NCI-H146 treated with DMSO at 0.1 percent for 48 hours (cell line): ENCODE measurements around the gene CTNND2.

Experiments used
- DNase-seq: peaks from one replicate; lab custom pipeline; 2025; ENCODE audit not compliant: unreplicated experiment; lab: John Stamatoyannopoulos, UW

CTNND2 gene

DNA sequence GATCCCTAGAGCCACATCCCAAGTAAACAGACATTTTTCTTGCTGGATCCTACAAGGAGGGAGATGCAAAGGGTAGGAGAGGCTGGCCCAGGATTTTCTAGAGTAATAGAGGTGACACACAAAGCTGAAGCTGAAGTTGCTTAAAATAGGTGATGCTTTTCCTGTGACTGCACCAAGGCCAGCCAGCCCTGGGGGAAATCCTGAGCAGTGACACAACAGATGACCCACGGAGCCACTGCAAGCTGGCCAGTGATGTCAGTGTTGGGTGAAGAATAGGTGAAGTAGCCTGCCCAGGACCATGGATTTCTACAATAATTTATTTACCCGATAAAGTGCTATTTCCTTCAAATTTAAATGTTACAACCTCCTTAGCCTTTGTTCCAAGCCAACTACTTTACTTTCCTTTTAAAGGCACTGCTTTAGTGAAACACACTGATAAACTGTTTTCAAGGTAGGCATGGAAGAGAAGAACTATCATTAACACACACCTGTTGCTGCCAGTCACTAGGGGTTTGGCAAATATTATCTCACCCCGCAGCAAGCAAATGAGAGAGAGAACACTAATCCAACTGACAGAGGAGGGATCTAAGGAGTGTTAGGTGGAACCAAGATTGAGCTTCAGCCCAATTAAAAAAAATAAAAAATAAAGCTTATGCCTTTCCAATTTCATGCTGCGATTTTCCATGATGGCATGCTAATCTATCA is 123.5 kb downstream of the CTNND2 start:
- no peak for DNase-seq

DNA sequence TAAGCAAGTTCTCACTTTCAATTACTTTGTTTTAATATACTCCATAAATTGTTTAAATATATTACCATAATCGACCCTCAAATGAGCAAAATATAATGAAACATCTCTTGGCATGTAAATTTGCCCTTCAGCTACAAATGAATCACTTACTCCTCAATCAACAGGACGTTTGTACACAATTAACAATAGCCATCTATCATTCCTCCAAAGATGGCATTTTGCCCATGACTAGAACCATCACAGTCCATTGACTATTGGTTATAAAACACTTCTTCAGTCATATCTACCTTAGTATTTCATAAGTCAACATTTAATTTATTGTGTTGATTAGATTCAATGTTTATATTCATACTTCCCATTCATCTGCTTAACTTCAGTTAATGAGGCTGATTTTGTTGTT is 127.2 kb downstream of the CTNND2 start:
- DNase-seq, result no peak

DNA sequence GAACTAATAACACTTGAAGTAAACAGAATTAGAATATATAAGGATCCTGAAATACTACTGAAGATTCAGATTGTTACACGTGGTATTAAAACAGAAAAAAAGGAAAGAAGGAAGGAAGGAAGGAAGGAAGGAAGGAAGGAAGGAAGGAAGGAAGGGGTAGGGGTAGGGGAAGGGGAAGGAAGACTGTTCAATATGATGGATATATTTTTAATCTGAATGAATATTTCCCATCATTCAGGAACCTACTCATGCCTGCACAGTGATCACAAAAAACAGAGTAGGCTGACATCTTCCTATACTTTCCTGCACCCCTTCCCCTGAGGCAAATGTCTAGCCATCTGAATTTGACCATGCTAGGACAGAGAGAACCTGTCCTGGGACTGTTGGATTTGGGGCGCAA is 133.9 kb downstream of the CTNND2 start:
- no peak for DNase-seq

DNA sequence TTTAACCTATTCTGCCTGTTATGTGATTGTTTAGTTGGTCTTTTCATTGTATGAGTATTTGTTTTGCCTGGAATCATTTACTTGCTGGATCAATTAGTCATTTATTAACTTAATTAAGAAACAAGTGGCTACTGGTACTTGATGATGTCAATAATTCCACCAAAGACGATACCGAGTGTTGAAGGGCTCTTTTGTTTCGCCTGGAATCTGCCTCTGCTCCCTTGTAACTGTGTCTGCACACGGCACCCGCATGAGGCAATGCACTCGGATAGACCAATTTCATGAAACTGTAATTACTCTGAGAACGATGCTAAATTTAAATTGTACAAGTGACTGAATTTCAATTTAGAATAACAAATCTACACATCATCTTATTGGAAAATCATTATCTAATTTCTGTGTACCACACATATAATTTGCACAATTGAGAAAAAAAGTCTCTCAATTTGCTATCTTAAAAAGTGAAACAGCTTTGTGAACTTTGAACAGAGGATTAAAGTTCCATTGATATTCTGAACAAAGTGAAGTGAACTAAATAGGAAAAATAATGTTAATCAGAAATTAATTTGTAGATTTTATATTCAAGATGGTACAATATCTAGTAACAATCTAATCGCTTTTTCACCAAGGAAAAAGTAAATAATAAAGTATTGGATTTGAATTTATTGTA is 143.2 kb downstream of the CTNND2 start:
- no peak for DNase-seq

DNA sequence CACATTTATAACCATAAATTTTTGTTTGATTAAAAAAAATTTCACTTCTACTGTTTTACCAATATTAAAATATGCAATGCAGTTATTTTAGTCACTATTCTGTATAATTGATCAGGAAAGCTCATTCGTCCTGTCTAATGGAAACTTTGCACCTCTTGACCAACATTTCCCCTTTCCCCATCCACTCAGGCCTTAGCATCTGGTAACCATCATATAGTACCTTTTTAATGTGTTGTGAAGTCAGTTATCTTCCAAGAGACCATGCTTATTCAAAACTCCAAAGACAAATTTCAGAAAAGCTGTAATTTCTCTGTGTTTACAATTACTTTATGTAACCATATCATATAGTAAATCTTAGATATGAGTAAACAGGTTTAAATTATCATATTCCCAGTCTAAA is 145.9 kb downstream of the CTNND2 start:
- no peak for DNase-seq

- no peak for DNase-seq
These were observed 146.6 kb downstream of the CTNND2 start for GRCh38 chr5:11757661-11758060.

GRCh38 chr5:11737010-11737409 is 167.2 kb downstream of the CTNND2 start:
- no peak for DNase-seq

GRCh38 chr5:11734369-11734768 is 169.9 kb downstream of the CTNND2 start:
- DNase-seq, result no peak

GRCh38 chr5:11733840-11734192 is 170.4 kb downstream of the CTNND2 start:
- DNase-seq, result no peak

DNA sequence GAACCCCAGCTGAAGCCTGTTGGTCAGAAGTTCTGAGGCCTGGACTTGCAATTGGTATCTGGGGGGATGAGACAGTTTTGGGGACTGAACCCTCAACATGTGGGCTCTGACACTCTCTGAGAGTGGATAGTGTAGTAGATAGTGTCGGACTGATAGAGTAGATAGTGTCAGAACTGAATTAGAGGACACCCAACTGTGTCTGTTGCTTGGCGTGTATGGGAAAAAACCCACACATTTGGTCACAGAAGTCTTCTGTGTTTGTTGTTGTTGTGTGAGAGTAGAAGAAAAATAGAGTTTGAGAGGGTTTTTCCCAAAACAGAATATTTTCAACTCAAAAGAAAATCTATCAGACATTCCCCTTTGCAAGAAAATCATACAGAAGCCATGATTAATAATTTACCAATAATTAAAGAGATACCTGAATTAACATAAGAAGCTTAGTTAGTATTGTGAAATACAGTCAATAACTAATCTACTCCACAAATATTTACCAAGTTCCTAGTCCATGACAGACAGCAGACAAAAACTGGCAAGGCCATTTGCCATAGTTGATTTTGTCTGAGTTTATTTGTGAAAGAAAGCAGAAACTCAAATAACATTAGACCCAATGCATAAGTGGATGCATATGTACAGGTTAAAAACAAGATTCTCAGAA is 170.9 kb downstream of the CTNND2 start:
- DNase-seq, result no peak

DNA sequence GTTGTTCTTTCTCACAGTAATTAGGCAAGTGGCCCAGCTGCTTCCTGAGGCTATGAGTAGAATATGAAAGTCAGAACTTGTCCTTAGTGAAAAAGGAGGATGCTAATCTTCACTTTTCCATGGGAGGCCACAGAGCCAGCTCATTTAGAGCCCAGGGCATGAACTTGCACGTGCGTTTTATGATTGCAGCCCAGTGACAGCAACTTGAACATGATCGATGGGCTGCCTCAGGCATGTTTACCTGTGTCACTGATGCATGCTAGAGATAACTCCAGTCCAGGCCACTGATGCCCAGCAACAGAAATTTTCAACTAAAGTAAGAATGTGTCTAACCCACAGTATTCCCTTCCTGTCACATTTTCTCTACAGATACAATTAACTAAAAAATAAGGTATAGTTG is 179.3 kb downstream of the CTNND2 start:
- DNase-seq, result no peak

DNA sequence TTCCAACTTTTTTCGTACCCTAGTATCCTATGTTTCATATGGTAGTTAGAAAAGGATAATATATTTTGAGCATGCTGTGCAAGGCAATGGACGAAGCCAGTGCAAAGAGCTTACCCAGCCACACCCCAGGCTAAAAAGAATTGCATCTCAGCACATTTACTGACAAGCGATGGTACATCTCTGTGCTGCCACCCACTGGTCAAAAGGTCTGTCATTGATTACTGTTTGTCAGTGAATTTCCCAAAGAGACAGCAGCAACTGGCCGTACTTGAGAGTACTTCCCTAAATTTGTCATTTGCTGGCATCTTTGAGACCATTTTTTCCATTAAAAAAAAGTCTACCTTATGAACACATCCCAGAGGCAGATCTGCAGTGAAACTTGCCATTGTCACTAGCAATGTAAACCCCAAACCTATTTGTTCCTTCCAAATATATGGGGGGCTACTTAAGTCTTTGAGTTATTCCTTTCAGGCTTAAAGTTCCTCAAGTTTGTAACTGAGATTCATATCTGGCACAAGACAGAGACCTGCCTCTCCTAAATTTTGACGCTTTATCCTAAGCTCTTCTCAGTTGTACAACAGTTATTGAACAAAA is 184.3 kb downstream of the CTNND2 start:
- DNase-seq, result no peak

DNA sequence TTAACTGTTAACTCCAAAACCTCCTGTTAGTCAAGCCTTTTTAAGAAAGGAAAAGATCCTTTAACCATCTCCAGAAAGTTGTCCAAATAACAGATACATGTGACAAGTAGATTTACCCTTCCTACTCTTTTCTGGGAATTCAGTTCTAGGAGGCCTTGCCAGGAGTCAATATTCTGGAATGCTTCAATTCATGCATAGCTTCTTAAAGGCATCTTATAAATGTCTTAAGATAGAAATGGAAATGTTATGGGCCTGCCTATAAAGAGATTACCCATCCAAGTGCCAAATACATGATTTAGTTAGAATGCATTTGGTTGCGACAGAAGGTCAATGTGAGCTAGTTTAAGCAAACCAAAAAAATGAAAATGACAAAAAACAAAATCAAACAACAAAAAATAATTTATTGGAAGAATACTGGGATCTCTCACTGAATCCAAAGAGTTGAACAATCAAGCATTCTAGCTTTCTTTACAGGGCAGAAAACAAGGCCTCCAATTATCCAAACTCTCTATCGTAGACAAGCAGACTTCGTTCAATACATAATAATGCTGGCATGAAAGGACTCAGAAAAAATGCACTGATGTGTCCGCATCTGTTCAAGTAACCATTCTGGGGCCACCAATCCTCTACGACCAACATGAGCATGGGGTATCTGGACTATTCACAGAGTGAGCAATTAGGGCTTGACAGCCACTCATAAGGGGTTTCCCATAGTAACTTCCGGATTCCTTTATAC is 188.6 kb downstream of the CTNND2 start:
- DNase-seq, result no peak

DNA sequence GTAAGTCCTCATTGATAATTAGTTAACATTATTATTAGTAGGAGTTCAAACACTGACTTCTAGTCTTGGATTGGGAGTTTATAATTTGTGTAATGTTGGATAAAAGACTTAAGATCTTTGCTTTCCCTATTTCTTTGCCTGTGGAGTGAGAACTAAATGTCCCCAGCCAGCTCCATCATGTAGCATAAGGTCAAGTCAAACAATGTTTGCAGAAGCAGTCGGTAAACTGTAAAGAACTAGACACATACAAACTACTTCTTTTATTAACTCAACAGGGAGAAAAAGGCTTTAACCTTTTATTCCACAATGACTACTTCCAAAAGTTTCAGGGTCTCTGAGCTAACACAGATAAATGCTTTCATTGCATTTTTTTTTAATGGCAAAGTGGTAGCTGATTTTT is 192.3 kb downstream of the CTNND2 start:
- no peak for DNase-seq

DNA sequence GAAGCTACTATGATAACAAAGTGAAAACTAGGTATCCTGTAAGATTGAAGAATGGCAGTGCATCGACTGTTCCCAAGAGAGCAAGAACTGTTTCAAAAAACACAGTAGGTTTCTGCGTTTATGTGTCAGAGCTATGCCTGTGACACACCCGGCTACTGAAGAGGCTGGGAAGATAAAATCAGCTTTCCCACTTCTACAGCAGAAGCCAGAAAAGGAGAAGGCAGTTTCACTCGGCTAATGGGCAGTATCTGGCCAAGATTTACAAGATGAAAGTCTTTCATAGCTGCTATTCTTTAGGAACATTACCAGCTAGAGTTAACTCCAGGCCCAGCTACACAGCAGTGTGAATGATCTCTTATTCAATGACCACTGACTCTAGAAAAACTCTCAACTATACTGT is 195.2 kb downstream of the CTNND2 start:
- DNase-seq, result no peak

DNA sequence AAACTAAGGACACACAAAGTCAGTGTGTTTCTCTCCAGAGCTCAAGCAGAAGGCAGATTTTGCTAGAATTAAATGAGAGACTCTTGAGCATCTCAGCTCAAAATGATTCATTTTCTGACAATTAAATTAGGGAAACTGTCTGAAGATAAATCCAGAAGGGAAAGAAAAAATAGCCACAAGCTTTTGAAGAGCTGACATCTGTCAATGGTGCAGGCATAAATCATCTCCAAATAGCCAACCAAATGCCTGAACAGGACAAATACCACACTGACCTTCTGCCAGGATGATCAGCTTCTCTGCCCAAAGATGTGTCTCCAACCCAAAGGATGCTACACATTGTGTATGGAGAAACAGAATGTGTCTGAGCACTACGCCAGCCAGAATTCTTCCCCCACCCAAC is 199.3 kb downstream of the CTNND2 start:
- DNase-seq, result no peak

DNA sequence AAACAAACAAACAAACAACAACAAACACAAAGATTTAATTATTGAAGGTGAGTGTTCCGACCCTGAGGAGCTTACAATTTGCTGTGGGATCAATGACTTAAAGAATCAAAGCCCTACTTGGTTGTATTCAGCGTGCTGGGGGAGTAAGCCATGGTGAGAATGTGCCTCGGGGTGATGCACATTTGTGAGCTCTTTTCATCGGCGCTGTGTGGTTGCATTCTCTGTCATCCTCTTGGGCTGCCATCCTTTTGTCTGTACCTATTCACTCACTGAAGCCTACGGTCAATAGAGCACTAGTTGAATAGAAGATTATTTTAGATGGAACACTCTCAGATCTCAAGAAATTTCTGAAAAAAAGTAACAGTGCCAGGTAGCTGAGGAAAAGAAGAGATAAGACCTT is 203.9 kb downstream of the CTNND2 start:
- DNase-seq, result no peak

DNA sequence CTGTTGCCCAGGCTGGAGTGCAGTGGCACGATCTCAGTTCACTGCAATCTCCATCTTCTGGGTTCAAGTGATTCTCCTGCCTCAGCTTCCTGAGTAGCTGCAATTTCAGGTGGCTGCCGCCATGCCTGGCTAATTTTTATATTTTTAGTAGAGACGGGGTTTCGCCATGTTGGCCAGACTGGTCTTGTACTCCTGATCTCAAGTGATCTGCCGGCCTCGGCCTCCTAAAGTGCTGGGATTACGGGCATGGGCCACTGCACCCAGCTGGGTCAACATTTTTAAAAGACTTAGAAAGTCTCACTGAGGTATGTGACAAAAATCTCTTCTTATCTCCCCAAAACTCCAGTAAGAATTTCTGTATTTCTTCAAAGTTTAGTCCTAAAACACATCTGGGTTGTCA is 211.6 kb downstream of the CTNND2 start:
- DNase-seq, result no peak

GRCh38 chr5:11687498-11687897 is 216.7 kb downstream of the CTNND2 start:
- no peak for DNase-seq

- no peak for DNase-seq
These were observed 219.6 kb downstream of the CTNND2 start for GRCh38 chr5:11684607-11685006.

GRCh38 chr5:11683666-11684065 is 220.6 kb downstream of the CTNND2 start:
- no peak for DNase-seq
